ENCODE measurements around the gene ALDH1B1. TPM values are rescaled to one million over a fixed set of nuclear protein-coding genes. Genes with fewer than 3 reads are reported as not detected.

Gene ALDH1B1
- polyA plus RNA-seq, 2 donors: 2.9 to 12.3 TPM

DNA sequence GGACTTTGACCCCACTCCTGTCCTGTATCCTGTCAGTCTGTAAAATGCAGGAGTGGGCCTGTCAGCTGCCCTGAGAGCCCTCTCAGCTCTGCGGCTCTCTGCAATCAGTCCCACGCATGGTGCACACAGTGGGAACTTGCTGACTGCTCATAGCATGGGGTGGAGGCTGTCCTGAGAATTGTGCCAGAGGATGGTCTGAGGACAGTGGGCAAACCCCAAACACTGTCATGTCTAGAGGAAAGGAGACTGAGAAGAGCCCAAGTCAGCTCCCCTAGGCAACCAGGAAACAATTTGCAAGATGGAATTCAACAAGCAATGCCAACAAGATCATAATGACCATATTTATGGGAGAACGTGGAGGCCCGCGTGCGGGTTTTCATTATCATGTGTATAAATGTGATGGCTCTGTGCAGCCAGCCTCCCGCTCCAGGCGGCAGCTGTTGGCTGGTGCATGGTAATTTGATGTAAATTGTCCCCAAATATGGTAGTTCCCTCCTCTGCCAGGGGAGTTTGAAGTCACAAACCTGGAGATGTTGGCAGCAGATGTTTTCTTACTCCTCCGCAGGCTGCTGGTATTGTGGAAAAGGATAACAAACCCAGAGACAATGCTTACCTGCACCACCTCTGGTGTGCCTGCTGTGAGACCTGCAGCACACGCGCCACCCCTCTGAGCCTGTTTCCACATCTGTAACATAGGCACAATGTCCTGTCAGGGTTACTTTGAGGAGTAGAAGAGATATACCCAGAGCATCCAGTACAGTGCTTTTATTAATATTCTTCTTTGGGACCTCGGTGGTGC lies 39.8 kb upstream of the ALDH1B1 start:
- no peaks in the 10 kb centered on the region for H3K4me1 ChIP-seq (ENCODE audit: control insufficient read depth in 2 of 2, insufficient read depth in 2 of 2, low read length in 1 of 2)
- H3K4me3 ChIP-seq (ENCODE audit: low read depth in 1 of 2, low read length in 2 of 2): no peak overlapping the region
- no peaks in the 10 kb centered on the region for H3K36me3 ChIP-seq (ENCODE audit: control insufficient read depth in 2 of 2, insufficient read depth in 2 of 2, low read length in 1 of 2)
- WGBS, 2 donors: 82 to 85% methylated on average over 12 of the region's 12 CpGs
- H3K27ac ChIP-seq (ENCODE audit: low read depth in 2 of 2, low read length in 1 of 2): no peak overlapping the region
- no peaks in the 10 kb centered on the region for H3K27me3 ChIP-seq (ENCODE audit: control insufficient read depth in 1 of 2, insufficient read depth in 2 of 2, low read length in 2 of 2)
- H3K9me3 ChIP-seq (ENCODE audit: control insufficient read depth in 2 of 2, insufficient read depth in 1 of 2, low read depth in 1 of 2, low read length in 1 of 2): no peaks in the 10 kb centered on the region

DNA sequence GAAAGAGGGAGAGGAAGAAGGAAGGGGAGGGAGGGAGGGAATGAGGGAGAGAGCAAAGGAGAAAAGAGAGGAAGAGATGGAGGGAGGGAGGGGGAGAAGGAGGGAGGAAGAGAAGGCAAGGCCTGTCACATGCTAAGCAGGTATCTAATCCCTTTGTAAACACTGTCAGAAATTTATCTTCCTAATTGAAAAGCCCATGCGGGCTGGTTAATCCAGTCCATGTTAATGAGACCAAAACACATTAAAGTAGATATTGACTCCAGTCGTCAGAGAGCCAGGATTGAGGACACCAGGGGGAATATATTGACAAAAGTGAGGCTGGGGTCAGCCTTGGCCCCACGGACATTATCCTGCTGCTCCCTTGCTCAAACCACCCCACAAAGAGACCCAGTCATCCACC lies 37.4 kb upstream of the ALDH1B1 start:
- no peaks in the 10 kb centered on the region for H3K4me1 ChIP-seq (ENCODE audit: control insufficient read depth in 2 of 2, insufficient read depth in 2 of 2, low read length in 1 of 2)
- no peak overlapping the region for H3K4me3 ChIP-seq (ENCODE audit: low read depth in 1 of 2, low read length in 2 of 2)
- H3K9me3 ChIP-seq (ENCODE audit: control insufficient read depth in 2 of 2, insufficient read depth in 1 of 2, low read depth in 1 of 2, low read length in 1 of 2): no peaks in the 10 kb centered on the region
- H3K27me3 ChIP-seq (ENCODE audit: control insufficient read depth in 1 of 2, insufficient read depth in 2 of 2, low read length in 2 of 2): no peaks in the 10 kb centered on the region
- no peaks in the 10 kb centered on the region for H3K36me3 ChIP-seq (ENCODE audit: control insufficient read depth in 2 of 2, insufficient read depth in 2 of 2, low read length in 1 of 2)
- 34 to 55% methylated on average over 3 of the region's 3 CpGs for WGBS, 2 donors
- no peak overlapping the region for H3K27ac ChIP-seq (ENCODE audit: low read depth in 2 of 2, low read length in 1 of 2)

DNA sequence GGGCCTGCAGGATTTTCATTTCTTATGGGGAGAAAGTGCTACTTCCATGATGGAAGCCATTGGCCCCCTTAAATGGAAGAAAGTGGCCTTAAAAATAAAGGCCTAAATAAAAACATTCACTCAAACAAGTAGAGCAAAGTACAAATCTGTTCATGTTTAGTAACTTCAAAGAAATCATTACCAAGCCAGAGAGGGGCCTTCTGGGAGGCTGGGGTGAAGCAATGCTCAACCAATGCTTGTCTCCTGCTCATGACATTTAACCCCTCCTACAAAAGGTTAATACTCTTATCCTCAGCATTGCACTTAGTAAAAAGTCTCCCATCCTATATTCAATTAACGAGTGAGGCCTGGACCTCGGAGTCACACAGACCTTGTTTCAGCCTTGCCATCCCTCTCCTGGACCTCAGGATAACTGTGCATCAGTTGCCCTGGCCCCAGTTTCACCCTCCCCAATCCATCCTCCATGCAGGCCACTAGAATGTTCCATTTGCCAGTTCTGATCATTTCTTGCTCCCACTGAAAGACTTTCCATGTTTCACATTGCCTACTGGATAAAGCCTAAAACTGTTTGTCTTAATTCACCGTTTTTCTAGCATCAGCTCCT lies 36.9 kb upstream of the ALDH1B1 start:
- Histone ChIP-seq H3K27me3 (ENCODE audit: control insufficient read depth in 1 of 2, insufficient read depth in 2 of 2, low read length in 2 of 2) (no peaks in the 10 kb centered on the region), H3K4me1 (ENCODE audit: control insufficient read depth in 2 of 2, insufficient read depth in 2 of 2, low read length in 1 of 2) (no peaks in the 10 kb centered on the region), H3K27ac (ENCODE audit: low read depth in 2 of 2, low read length in 1 of 2) (no peak overlapping the region), H3K4me3 (ENCODE audit: low read depth in 1 of 2, low read length in 2 of 2) (no peak overlapping the region), H3K36me3 (ENCODE audit: control insufficient read depth in 2 of 2, insufficient read depth in 2 of 2, low read length in 1 of 2) (no peaks in the 10 kb centered on the region), H3K9me3 (ENCODE audit: control insufficient read depth in 2 of 2, insufficient read depth in 1 of 2, low read depth in 1 of 2, low read length in 1 of 2) (no peaks in the 10 kb centered on the region)
- WGBS, 2 donors: 94 to 96% methylated on average over 3 of the region's 3 CpGs

DNA sequence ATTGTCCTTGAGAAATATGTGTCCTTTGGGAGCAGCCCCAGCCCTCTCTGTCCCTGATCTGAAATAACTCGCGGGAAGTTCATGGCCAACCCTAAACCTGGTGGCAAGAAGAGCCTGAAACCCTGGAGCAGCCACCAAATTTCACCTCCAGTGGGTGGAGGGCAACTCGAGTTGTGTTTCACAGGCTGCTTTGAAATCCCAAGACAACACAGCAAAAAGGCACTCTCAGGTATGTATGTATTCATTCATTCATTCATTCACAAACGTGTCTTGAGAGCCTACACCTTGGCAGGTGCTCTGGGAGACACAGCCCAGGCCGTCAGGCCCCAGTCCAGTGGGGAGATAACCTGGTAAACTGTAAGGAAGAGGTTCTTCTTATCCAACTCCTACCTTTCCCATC lies 35.7 kb upstream of the ALDH1B1 start:
- no peaks in the 10 kb centered on the region for H3K4me1 ChIP-seq (ENCODE audit: control insufficient read depth in 2 of 2, insufficient read depth in 2 of 2, low read length in 1 of 2)
- WGBS, 2 donors: 73 to 82% methylated on average over 5 of the region's 5 CpGs
- no peaks in the 10 kb centered on the region for H3K27me3 ChIP-seq (ENCODE audit: control insufficient read depth in 1 of 2, insufficient read depth in 2 of 2, low read length in 2 of 2)
- H3K27ac ChIP-seq (ENCODE audit: low read depth in 2 of 2, low read length in 1 of 2): no peak overlapping the region
- no peak overlapping the region for H3K4me3 ChIP-seq (ENCODE audit: low read depth in 1 of 2, low read length in 2 of 2)
- no peaks in the 10 kb centered on the region for H3K9me3 ChIP-seq (ENCODE audit: control insufficient read depth in 2 of 2, insufficient read depth in 1 of 2, low read depth in 1 of 2, low read length in 1 of 2)
- no peaks in the 10 kb centered on the region for H3K36me3 ChIP-seq (ENCODE audit: control insufficient read depth in 2 of 2, insufficient read depth in 2 of 2, low read length in 1 of 2)

DNA sequence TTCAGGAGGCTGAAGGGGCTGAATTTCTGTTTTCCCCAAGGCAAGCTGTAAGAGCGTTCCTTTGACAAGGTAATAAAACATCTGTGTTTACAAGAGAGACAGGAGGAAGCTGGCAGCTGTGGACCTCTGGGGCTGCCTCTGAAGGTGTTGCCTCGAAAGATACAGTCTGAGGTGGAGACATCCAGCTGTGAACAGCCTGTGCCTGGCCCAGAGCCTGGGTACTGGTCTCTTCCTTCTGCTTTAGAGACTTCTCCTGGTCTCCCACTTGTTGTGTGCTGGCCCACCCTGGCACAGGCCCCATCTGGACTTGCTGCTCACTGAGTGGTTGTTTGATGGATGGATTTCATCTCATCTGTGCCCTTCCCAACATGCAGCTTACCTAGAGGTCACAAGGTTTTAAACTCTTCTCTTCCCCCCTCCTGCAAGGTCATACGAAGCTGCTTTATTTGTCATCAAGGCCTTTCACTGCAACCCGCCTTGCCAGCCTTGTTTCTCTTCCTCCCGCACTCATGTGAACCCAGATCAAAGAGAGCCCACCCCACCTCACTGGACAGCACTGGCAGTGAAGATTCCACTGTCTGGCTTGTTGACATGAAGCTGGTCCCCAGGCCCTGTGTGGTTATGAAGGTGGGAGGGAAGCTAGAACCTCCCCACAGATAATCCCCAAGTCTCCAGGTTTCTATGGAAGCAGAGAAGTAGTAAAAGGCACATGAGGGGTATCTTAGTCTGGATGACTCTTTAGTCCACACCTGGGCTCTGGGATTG lies 35.0 kb upstream of the ALDH1B1 start:
- Histone ChIP-seq H3K4me1 (ENCODE audit: control insufficient read depth in 2 of 2, insufficient read depth in 2 of 2, low read length in 1 of 2) (no peaks in the 10 kb centered on the region), H3K36me3 (ENCODE audit: control insufficient read depth in 2 of 2, insufficient read depth in 2 of 2, low read length in 1 of 2) (no peaks in the 10 kb centered on the region), H3K9me3 (ENCODE audit: control insufficient read depth in 2 of 2, insufficient read depth in 1 of 2, low read depth in 1 of 2, low read length in 1 of 2) (no peaks in the 10 kb centered on the region), H3K27me3 (ENCODE audit: control insufficient read depth in 1 of 2, insufficient read depth in 2 of 2, low read length in 2 of 2) (no peaks in the 10 kb centered on the region), H3K27ac (ENCODE audit: low read depth in 2 of 2, low read length in 1 of 2) (no peak overlapping the region), H3K4me3 (ENCODE audit: low read depth in 1 of 2, low read length in 2 of 2) (no peak overlapping the region)
- 76 to 81% methylated on average over 5 of the region's 5 CpGs for WGBS, 2 donors

DNA sequence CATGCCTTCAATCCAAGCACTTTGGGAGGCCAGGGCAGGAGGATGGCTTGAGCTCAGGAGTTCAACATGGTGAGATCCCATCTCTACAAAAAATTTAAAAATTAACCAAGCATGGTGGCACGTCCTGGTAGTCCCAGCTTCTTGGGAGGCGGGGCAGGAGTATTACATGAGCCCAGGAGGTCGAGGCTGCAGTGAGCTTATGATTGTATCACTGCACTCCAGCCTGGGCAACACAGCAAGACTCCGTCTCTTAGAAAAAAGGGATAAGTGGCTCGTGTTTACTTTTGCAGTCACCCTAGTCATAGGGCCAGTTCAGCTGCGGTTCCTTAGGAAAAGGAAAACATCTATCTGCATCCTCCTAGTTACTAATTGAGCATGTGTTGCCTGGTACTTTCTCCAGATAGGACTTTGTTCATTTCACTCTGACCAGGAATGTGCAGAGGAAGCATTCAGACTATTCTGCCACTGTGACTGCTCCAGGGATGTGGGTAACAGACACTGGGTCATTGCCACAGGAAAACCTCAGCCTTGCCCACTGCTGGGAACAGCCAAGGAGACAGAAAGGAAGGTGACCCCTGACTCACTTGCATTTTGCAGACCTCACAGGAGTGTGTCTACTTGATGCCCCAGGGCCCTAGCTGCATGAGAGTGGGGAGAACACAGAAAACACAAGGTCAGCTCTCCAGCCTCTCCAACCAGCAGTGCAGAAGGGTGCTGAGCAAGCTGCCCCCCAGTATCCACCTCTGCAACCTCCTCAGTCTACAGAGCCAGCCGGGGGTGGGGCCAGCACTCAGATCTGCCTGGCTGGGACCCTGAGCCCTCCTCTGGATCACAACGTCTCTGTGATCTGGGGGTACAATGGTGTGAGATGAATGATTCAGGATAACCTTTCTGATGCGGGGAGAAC lies 33.9 kb upstream of the ALDH1B1 start:
- Histone ChIP-seq H3K27me3 (ENCODE audit: control insufficient read depth in 1 of 2, insufficient read depth in 2 of 2, low read length in 2 of 2) (no peaks in the 10 kb centered on the region), H3K36me3 (ENCODE audit: control insufficient read depth in 2 of 2, insufficient read depth in 2 of 2, low read length in 1 of 2) (no peaks in the 10 kb centered on the region)
- 74 to 79% methylated on average over 9 of the region's 9 CpGs for WGBS, 2 donors

DNA sequence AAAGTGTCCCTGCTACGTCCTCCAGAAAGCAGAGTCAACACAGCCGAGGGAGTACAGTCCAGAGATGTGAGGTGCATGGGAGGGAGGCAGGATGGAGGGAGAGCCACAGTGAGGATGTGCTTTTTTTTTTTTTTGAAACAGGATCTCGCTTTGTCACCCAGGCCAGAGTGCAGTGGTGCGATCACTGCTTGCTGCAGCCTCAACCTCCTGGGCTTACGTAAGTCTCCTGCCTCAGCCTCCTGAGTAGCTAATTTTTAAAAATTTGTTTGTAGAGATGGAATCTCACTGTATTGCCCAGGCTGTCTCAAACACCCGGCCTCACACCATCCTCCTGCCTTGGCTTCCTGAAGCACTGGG lies 33.2 kb upstream of the ALDH1B1 start:
- WGBS, 2 donors: 70 to 90% methylated on average over 6 of the region's 6 CpGs
- Histone ChIP-seq H3K27ac (ENCODE audit: low read depth in 2 of 2, low read length in 1 of 2) (no peak overlapping the region), H3K36me3 (ENCODE audit: control insufficient read depth in 2 of 2, insufficient read depth in 2 of 2, low read length in 1 of 2) (no peaks in the 10 kb centered on the region), H3K4me1 (ENCODE audit: control insufficient read depth in 2 of 2, insufficient read depth in 2 of 2, low read length in 1 of 2) (no peaks in the 10 kb centered on the region), H3K4me3 (ENCODE audit: low read depth in 1 of 2, low read length in 2 of 2) (no peak overlapping the region), H3K27me3 (ENCODE audit: control insufficient read depth in 1 of 2, insufficient read depth in 2 of 2, low read length in 2 of 2) (no peaks in the 10 kb centered on the region), H3K9me3 (ENCODE audit: control insufficient read depth in 2 of 2, insufficient read depth in 1 of 2, low read depth in 1 of 2, low read length in 1 of 2) (no peaks in the 10 kb centered on the region)

More for the DNA sequence above, 33.9 kb upstream of the ALDH1B1 start:
- Histone ChIP-seq H3K27ac (ENCODE audit: low read depth in 2 of 2, low read length in 1 of 2) (no peak overlapping the region), H3K4me1 (ENCODE audit: control insufficient read depth in 2 of 2, insufficient read depth in 2 of 2, low read length in 1 of 2) (no peaks in the 10 kb centered on the region), H3K9me3 (ENCODE audit: control insufficient read depth in 2 of 2, insufficient read depth in 1 of 2, low read depth in 1 of 2, low read length in 1 of 2) (no peaks in the 10 kb centered on the region), H3K4me3 (ENCODE audit: low read depth in 1 of 2, low read length in 2 of 2) (no peak overlapping the region)

DNA sequence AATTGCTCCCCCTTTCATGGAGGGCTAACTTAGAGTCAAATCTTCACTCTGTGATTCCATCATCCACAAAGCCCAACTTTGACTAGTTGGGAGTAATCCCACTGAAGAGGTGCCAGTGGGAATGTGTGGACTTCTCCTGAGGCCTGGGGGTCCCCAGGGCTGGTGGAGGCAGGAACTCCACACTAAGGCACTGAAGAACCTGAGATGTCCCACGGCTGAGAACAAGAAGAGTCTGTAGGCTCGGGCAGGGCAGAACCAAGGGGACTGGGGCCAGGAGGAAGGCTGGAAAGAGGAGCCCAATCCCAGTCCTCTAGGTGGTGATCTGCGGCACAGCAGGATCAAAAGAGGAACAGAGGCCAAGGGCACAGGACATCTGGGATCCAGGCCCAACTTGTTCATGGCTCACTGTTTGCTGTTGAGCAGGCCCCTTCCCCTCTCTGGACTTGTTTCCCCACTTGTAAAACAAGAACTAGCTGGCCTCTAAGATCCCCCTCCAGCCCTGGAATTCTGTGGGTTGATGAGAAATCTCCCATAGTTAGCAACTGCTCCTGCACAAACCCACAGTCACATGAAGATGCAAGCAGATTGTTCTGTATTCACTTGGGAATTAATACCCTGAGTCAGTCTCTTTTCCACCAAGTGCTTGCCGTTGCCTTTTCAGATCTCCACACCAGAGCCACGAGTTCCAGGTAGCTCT lies 32.7 kb upstream of the ALDH1B1 start:
- 65 to 68% methylated on average over 5 of the region's 5 CpGs for WGBS, 2 donors
- H3K4me3 ChIP-seq (ENCODE audit: low read depth in 1 of 2, low read length in 2 of 2): no peak overlapping the region
- no peak overlapping the region for H3K27ac ChIP-seq (ENCODE audit: low read depth in 2 of 2, low read length in 1 of 2)
- H3K27me3 ChIP-seq (ENCODE audit: control insufficient read depth in 1 of 2, insufficient read depth in 2 of 2, low read length in 2 of 2): no peaks in the 10 kb centered on the region
- H3K4me1 ChIP-seq (ENCODE audit: control insufficient read depth in 2 of 2, insufficient read depth in 2 of 2, low read length in 1 of 2): no peaks in the 10 kb centered on the region
- no peaks in the 10 kb centered on the region for H3K36me3 ChIP-seq (ENCODE audit: control insufficient read depth in 2 of 2, insufficient read depth in 2 of 2, low read length in 1 of 2)
- no peaks in the 10 kb centered on the region for H3K9me3 ChIP-seq (ENCODE audit: control insufficient read depth in 2 of 2, insufficient read depth in 1 of 2, low read depth in 1 of 2, low read length in 1 of 2)

Measured in esophagus (tissue), 2 donors.